Lower lobe of right lung (tissue), 2 donors: Measurements from ENCODE around the gene LIN7B. TPM values are rescaled to one million over a fixed set of nuclear protein-coding genes. Genes with fewer than 3 reads are reported as not detected.

Experiments used
- ATAC-seq, 2 donors: fragments of 200-7000 bp; cut with Tn5 transposase; one replicate each; pipeline ENCODE4 v1.9.1; 2020 to 2022; ENCODE audit warnings: mild to moderate bottlenecking in 2 of 2, moderate library complexity in 2 of 2
- DNase-seq: peaks from one replicate; pipeline ENCODE4 v3.0.0-alpha.2; 2020
- H3K27ac ChIP-seq: fragments of 200-600 bp; one replicate; pipeline ENCODE4 v1.8.0; 2022
- H3K27me3 ChIP-seq: fragments of 200-600 bp; one replicate; pipeline ENCODE4 v1.8.0; 2022; ENCODE audit warnings: low read depth
- H3K36me3 ChIP-seq: fragments of 200-600 bp; one replicate; pipeline ENCODE4 v1.8.0; 2022; ENCODE audit warnings: mild to moderate bottlenecking
- H3K4me1 ChIP-seq: fragments of 200-600 bp; one replicate; pipeline ENCODE4 v1.8.0; 2022
- H3K4me3 ChIP-seq: fragments of 200-600 bp; one replicate; pipeline ENCODE4 v1.8.0; 2022; ENCODE audit warnings: mild to moderate bottlenecking
- H3K9me3 ChIP-seq: fragments of 200-600 bp; one replicate; pipeline ENCODE4 v1.8.0; 2022
- CTCF ChIP-seq: fragments of 200-600 bp; IDR thresholded peaks from one replicate; pipeline ENCODE4 v1.8.0; 2022; ENCODE audit warnings: antibody characterized with exemption, mild to moderate bottlenecking
- intact Hi-C: fragments of 100-400 bp; cut with DNase I; formaldehyde crosslinking; loops from one replicate; pipeline ENCODE4 v1.11.0; 2022
- total RNA-seq: library from RNA; stranded (reverse); fragmentation: NEBNext Ultra II Directional; extraction: Animal tissue kit (Norgen Biotek cat#: 25700); gene quantifications from one replicate; pipeline ENCODE4 v1.2.1, GENCODE V29; 2021
- donor health status: DM: no; HTN: yes; CAD: no; lungs with severe emphysema.

LIN7B gene
- total RNA-seq, 1 donor from 2014 or later: 10.6 TPM

- Histone ChIP-seq H3K4me3 (no peak overlapping the region), H3K36me3 (peaks cover 94% of the 10 kb centered on the region), H3K27ac (no peak overlapping the region), H3K27me3 (no peaks in the 10 kb centered on the region), H3K4me1 (peaks cover 11% of the 10 kb centered on the region), H3K9me3 (no peaks in the 10 kb centered on the region)
- no peak for TF ChIP-seq CTCF
- intact Hi-C loops: no loop called here
- no peak for ATAC-seq
- no peak for DNase-seq
These were observed 22.7 kb upstream of the LIN7B start for GRCh38 chr19:49091391-49092038.

GRCh38 chr19:49092686-49093085 lies 21.5 kb upstream of the LIN7B start:
- DNase-seq (no peak), ATAC-seq (no peak)
- H3K27me3 ChIP-seq: no peaks in the 10 kb centered on the region
- peaks cover 6% of the 10 kb centered on the region for H3K4me1 ChIP-seq
- intact Hi-C loops: no loop called here
- H3K9me3 ChIP-seq: no peaks in the 10 kb centered on the region
- H3K4me3 ChIP-seq: no peak overlapping the region
- H3K27ac ChIP-seq: no peak overlapping the region
- TF ChIP-seq CTCF: no peak
- H3K36me3 ChIP-seq: peaks cover 95% of the 10 kb centered on the region

GRCh38 chr19:49094505-49095482 lies 19.4 kb upstream of the LIN7B start:
- Histone ChIP-seq H3K4me3 (no peak overlapping the region), H3K27me3 (no peaks in the 10 kb centered on the region), H3K36me3 (peaks cover 100% of the 10 kb centered on the region), H3K4me1 (peaks cover 8% of the 10 kb centered on the region), H3K27ac (no peak overlapping the region), H3K9me3 (no peaks in the 10 kb centered on the region)
- no peak for TF ChIP-seq CTCF
- DNase-seq (no peak), ATAC-seq (no peak)
- intact Hi-C loops: loop anchor here (5.0 kb wide), 1 partner anchor 113 kb away; no protein-coding TSS in a partner anchor

DNA sequence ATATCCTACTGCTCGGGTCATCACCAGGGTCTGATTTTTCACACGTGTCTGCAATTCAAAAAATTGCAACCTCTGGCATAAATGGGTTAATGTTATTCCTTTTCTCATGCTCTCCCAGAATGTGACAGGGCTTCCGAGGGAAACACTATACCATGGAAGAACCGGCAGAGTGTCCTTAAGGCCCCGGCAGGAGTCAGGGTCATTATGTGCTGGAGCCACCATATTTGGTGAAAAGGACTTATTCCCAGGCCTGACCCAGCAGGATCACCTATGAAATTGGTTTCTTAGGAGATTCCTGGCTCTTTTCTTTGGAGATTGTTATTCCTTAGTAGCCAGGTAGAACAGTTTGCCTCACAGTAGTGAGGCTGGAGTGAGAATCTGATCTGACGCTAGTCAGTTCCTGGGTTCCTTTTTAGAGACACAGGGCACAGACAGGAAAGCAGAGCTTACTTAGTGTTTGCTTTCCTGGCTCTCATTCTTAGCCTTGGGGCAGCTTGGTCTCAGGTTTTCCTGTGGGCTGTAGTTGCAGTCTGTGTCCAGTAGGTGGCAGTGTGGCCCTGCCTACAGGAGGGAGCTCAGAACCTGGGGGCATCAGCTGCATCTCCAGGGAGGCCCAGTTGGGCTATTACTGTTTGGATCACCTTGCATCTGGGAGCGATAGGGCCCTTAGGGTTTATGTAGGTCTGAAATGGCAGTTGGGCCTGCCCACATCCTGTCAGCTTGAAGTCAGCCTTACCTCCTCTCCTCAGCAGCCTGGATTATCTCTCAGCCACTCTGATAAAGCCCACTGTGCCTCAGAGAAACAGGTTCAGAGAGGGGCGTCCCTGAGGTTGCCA lies 16.5 kb upstream of the LIN7B start:
- H3K27me3 ChIP-seq: no peaks in the 10 kb centered on the region
- DNase-seq (peak; percentile 68), ATAC-seq (peak; percentile 85 to 91)
- intact Hi-C loops: loop anchor here (5.0 kb wide), 1 partner anchor 110 kb away; no protein-coding TSS in a partner anchor
- peaks cover 8% of the 10 kb centered on the region for H3K4me1 ChIP-seq
- H3K9me3 ChIP-seq: no peaks in the 10 kb centered on the region
- no peak overlapping the region for H3K27ac ChIP-seq
- peak; percentile 99 for TF ChIP-seq CTCF
- peaks cover 100% of the 10 kb centered on the region for H3K36me3 ChIP-seq
- H3K4me3 ChIP-seq: no peak overlapping the region

DNA sequence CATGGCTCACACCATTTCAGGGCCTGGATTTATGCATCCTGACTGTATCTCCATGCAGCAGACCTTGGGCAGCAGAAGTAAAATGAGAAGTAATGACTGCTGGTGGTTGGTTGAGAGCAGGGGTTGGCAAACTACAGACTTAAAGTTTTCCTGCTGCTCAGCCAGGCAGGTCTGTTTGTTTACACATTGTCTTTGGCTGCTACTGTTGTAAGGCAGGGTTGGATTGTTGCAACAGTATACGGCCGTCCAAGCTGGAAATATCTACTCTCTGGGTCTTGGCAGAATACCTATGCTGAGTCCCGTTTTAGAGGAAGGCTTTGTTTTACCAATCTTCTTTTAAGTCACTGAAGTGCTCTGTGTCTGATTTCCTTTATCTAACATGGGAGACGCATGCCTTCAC lies 15.4 kb upstream of the LIN7B start:
- Histone ChIP-seq H3K27ac (no peak overlapping the region), H3K4me3 (no peak overlapping the region), H3K4me1 (peaks cover 8% of the 10 kb centered on the region), H3K36me3 (peaks cover 100% of the 10 kb centered on the region), H3K27me3 (no peaks in the 10 kb centered on the region), H3K9me3 (no peaks in the 10 kb centered on the region)
- DNase-seq: no peak
- TF ChIP-seq CTCF: no peak
- no peak for ATAC-seq
- intact Hi-C loops: loop anchor here (5.0 kb wide), 1 partner anchor 109 kb away; no protein-coding TSS in a partner anchor
